Ramos (cell line): ENCODE data around the gene A4GALT.

Experiments
- in situ Hi-C: fragments of 300-500 bp; cut with MboI; formaldehyde crosslinking; loops from one replicate; pipeline ENCODE4 v1.14.3; 2022; ENCODE audit warnings: low sequenced_read_pairs; ENCODE audit not compliant: unreplicated experiment

The A4GALT gene

GRCh38 chr22:42708417-42708816 is 12.3 kb downstream of the A4GALT start:
- in situ Hi-C loops: no loop called here

GRCh38 chr22:42707496-42707895 is 13.2 kb downstream of the A4GALT start:
- in situ Hi-C loops: no loop called here

GRCh38 chr22:42704896-42705295 is 15.8 kb downstream of the A4GALT start:
- in situ Hi-C loops: no loop called here

GRCh38 chr22:42702675-42703074 is 18.0 kb downstream of the A4GALT start:
- in situ Hi-C loops: no loop called here

GRCh38 chr22:42701694-42702093 is 19.0 kb downstream of the A4GALT start:
- in situ Hi-C loops: no loop called here

- in situ Hi-C loops: no loop called here
These were observed 19.8 kb downstream of the A4GALT start for GRCh38 chr22:42700901-42701300.

- in situ Hi-C loops: no loop called here
These were observed 20.3 kb downstream of the A4GALT start for GRCh38 chr22:42700355-42700754.

- in situ Hi-C loops: no loop called here
These were observed 20.7 kb downstream of the A4GALT start for GRCh38 chr22:42699976-42700352.

- in situ Hi-C loops: no loop called here
These were observed 21.2 kb downstream of the A4GALT start for GRCh38 chr22:42699281-42699975.

GRCh38 chr22:42697542-42698013 is 23.1 kb downstream of the A4GALT start:
- in situ Hi-C loops: no loop called here

- in situ Hi-C loops: no loop called here
These were observed 24.2 kb downstream of the A4GALT start for GRCh38 chr22:42696331-42696967.

- in situ Hi-C loops: no loop called here
These were observed 25.4 kb downstream of the A4GALT start for GRCh38 chr22:42695294-42695693.

GRCh38 chr22:42693763-42694683 is 26.6 kb downstream of the A4GALT start:
- in situ Hi-C loops: no loop called here

GRCh38 chr22:42693055-42693762 is 27.5 kb downstream of the A4GALT start:
- in situ Hi-C loops: no loop called here

GRCh38 chr22:42692239-42693054 is 28.2 kb downstream of the A4GALT start:
- in situ Hi-C loops: no loop called here

GRCh38 chr22:42691440-42691839 is 29.2 kb downstream of the A4GALT start:
- in situ Hi-C loops: no loop called here

GRCh38 chr22:42688241-42689211 is 32.1 kb downstream of the A4GALT start:
- in situ Hi-C loops: no loop called here

GRCh38 chr22:42686756-42687491 is 33.7 kb downstream of the A4GALT start:
- in situ Hi-C loops: no loop called here
